HG03469 (cell line): ENCODE measurements around the gene ARID4B.
"Not testable (repeated sequence)": the region's sequence is repeated elsewhere in the genome, so short reads cannot be mapped to it uniquely, and the experiment has no call there.

ENCODE experiments used
- ATAC-seq: cut with Tn5 transposase; IDR thresholded peaks from one replicate; pipeline ENCODE4 v1.9.1; 2021; ENCODE audit warnings: mild to moderate bottlenecking, moderate library complexity, moderate number of reproducible peaks; ENCODE audit not compliant: unreplicated experiment

ARID4B gene

DNA sequence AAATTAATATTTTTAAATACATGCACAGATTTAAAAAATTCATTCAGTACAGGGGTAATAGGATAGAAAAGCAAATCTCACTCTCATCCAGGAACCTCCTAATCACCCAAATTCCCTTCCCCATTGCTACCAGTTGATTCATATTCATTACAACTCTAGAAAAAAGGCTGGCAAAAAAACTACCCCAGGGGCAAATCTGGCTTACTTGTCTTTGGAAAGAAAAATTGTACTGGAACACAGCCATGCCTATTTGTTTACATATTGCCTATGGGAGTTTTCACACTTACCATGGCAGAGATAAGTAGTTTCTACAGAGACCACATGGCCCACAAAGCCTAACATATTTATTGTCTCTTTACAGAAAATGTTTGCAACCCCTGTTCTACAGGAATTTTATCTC lies 158.0 kb downstream of the ARID4B start:
- ATAC-seq = no peak

- no peak for ATAC-seq
Observed at GRCh38 chr1:235168375-235168774, 159.6 kb downstream of the ARID4B start.

- no peak for ATAC-seq
Observed at GRCh38 chr1:235161685-235162327, 166.2 kb downstream of the ARID4B start.

DNA sequence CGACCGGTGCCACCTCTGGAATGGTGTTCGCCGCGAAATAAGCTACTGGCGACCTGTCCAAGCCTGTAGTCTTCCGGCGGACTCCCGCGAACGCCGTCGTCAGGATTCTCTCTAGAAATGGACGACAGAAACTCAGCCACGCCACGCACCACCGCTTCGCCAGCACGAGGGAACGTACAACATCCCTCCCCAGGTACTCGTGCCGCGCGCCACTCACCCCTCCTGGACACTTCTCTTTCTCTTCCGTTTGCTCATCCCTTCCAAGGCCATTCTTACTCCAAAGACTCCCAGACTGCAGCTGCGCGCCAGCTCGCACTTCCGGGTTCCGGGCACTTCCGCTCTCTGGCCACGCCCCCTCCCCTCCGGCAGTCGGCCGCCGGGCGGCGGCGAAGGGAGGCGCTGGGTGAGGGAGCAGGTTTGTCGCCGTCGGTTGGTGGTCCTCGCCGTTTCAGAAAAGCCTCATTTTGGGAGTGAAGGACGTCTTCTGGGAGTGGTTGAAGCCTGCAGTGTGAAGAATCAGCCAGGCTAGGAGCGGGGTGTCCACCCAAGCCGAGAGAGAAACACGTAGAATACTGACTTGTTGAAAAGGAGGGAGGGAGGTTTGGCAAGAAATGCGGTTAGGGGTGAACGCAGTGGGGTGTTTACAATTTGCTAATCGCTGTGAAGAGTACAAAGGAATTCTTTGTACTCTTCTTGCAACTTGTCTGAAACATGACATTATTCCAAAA lies 166.9 kb downstream of the ARID4B start, which contains the start of gene RBM34:
RBM34 (minus strand) TSS at position 294 of the 728 bp plus-strand sequence; CDS start at position 270, 24 bp downstream.
- ATAC-seq = peak; percentile 73

- ATAC-seq = peak; percentile 19
Observed at GRCh38 chr1:235160383-235160956, 167.5 kb downstream of the ARID4B start.

DNA sequence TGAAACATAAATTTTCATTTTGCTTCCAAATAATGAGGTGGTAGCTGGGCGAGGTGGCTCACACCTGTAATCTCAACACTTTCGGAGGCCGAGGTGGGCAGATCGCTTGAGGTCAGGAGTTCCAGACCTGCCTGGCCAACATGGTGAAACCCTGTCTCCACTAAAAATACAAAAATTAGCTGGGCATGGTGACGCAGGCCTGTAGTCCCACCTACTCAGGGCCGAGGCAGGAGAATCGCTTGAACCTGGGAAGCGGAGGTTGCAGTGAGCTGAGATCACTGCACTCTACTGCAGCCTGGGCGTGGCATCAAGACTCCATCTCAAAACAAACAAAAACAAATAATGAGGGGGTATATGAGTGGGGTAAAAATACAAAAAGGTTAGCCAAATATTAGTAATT lies 168.0 kb downstream of the ARID4B start:
- not testable (repeated sequence) for ATAC-seq

DNA sequence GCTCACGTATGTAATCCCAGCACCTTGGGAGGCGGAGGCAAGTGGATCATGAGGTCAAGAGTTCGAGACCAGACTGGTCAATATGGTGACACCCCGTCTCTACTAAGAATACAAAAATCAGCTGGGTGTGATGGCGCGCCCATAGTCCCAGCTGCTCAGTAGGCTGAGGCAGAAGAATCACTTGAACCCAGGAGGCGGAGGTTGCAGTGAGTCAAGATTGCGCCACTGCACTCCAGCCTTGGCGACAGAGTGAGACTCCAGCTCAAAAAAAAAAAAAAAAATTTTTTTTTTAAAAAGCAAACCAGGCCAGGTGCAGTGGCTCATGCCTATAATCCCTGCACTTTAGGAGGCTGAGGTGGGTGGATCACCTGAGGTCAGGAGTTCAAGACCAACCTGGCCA lies 168.7 kb downstream of the ARID4B start:
- not testable (repeated sequence) for ATAC-seq

- ATAC-seq = no peak
Observed at GRCh38 chr1:235158680-235159079, 169.3 kb downstream of the ARID4B start.

- no peak for ATAC-seq
Observed at GRCh38 chr1:235157150-235157549, 170.8 kb downstream of the ARID4B start.

DNA sequence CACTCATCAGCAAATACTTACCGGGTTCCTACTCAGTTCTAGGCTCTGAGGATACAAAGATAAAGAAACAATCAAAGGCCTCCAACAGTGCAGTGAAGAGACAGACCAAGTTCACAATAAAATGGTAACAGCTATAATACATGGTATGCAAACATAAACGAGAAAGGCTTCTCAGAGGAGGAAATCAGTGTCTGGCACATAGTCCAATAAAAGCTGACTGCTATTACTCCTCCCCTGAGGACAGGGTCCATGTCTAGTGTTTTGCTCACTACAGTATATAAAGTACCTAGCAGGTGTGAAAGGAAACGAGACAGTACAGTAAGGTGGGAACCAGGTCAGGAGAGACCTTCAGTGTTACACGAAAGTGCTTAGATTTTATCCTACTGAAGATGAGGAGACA lies 171.2 kb downstream of the ARID4B start:
- ATAC-seq = no peak

GRCh38 chr1:235156265-235156664 lies 171.7 kb downstream of the ARID4B start:
- ATAC-seq = no peak

DNA sequence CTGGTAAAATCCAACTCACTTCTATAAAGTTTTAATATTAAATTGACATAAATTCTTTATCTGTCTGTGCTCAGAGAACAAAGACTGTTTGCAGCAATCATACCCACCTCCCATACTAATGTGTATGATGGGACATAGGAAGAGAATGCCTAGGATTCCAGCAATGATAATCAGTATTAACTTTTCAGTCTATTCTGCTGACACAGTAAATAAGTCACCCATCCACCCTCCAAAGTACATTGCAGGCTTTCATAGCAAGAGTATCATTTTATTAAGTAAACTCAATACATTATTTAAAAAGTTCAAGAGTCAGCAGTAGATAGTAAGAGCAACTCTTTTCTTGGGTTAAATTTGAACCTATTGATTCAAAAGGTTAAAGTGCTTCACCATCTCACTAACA lies 175.7 kb downstream of the ARID4B start:
- no peak for ATAC-seq

GRCh38 chr1:235151033-235151432 lies 176.9 kb downstream of the ARID4B start:
- no peak for ATAC-seq

DNA sequence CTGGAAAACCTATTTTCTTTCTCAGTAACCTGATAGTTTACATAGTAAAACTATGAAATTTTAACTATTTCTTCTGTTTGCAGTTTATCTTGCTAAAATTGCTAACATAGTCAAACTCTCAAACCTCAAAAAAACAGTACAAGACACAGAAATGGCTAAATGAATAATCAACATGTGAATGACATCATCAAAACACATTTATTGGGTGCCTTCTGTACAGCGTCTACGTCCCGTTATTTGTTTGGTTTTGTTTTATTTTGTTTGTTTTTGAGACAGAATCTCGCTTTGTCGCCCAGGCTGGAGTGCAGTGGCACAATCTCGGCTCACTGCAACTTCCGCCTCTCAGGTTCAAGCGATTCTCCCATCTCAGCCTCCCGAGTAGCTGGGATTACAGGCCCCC lies 178.2 kb downstream of the ARID4B start:
- ATAC-seq = no peak

GRCh38 chr1:235147269-235147668 lies 180.7 kb downstream of the ARID4B start:
- no peak for ATAC-seq

GRCh38 chr1:235145639-235146038 lies 182.3 kb downstream of the ARID4B start:
- ATAC-seq = no peak

DNA sequence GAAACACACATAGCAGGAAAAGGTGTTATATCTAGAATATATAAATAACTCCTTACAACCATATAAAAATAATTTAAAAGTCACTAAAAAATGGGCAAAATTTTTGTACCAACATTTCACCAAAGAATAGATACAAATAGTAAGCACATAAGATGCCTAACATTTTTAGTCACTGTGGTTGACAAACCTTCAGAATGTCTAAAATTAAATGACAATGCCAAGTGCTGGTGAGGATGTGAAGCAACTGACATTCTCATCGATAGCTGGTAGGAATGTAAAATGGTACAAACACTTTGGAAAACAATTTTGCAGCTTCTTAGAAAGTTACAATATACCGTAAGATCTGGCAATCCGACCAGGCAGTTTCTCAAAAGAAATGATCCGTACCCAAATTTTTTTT lies 185.0 kb downstream of the ARID4B start:
- no peak for ATAC-seq

GRCh38 chr1:235139315-235139714 lies 188.7 kb downstream of the ARID4B start:
- no peak for ATAC-seq

- no peak for ATAC-seq
Observed at GRCh38 chr1:235138821-235139220, 189.2 kb downstream of the ARID4B start.

DNA sequence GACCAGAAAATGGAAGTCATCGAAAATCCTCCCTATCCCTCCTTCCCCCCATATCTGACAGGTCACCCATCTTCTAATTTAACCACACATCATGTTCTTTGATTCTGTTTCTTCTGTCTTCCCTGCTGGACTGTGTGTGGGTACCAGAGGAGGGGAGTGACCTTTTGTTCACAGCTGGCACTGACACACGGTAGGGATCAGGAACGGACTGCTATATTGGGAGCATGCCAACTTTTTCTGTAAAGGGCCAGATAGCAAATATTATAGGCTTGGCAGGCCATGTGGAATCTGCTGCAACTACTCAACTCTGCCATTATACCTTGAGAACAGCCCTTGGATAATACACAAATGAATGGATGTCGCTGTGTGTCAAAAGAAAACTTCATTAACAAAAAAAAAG lies 191.9 kb downstream of the ARID4B start:
- no peak for ATAC-seq

DNA sequence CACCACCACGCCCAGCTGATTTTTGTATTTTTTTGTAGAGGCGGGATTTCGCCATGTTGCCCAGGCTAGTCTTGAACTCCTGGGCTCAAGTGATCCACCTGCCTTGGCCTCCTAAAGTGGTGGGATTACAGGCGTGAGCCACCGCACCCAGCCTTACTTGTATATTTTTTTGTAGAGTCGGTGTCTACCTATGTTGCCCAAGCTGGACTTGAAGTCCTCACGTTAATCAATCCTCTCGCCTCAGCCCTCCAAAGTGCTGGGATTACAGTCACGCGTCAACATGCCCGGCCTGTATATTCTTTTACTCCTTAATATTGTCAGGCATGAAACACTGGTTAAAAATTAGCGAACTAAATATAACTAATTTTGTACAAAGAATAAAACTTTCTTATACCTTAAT lies 193.8 kb downstream of the ARID4B start:
- ATAC-seq = no peak

DNA sequence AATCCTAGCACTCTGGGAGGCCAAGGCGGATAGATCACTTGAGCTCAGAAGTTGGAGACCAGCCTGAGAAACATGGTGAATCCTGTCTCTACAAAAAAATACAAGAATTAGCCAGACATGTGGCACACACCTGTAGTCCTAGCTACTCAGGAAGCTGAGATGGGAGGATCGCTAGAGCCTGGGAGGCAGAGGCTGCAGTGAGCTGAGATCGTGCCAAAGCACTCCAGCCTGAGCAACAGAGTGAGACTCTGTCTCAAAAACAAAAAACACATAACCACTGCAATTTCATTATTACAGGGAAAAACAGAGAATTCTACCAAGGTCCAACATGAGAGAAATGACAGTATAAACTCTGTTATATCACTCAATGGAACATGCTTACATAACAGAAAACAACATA lies 194.9 kb downstream of the ARID4B start:
- no peak for ATAC-seq
